ENCODE results near the gene MAML2. TPM values are rescaled to one million over a fixed set of nuclear protein-coding genes. Genes with fewer than 3 reads are reported as not detected.

MAML2 gene
- total and polyA plus RNA-seq, 2 of the 13 experiments (the other 11 are each of a cell fraction or from before 2014, with no cell fraction given) = 2.3 to 25.9 TPM

- TF ChIP-seq REST (IDR thresholded peaks at IDR 0.05; ENCODE audit: borderline replicate concordance in 1 of 2, low read depth in 1 of 2, low read length in 2 of 2) (no peak), HMGXB3 (CRISPR knock-in tag; IDR thresholded peaks at IDR 0.05; ENCODE audit: borderline replicate concordance) (0 out of 2 replicates have a peak, but pooled peaks have one; percentile 26), FOXJ3 (CRISPR knock-in tag; IDR thresholded peaks at IDR 0.05; ENCODE audit: borderline replicate concordance) (peak; percentile 75; the same call in 1 of the 2 replicates), FOXP1 (IDR thresholded peaks at IDR 0.05) (peak; percentile 97), FOXP1 (CRISPR knock-in tag; IDR thresholded peaks at IDR 0.05) (peak; percentile 99), CEBPB (IDR thresholded peaks at IDR 0.05; ENCODE audit: borderline replicate concordance, low read depth, low read length) (peak; percentile 82), AHDC1 (CRISPR knock-in tag; IDR thresholded peaks at IDR 0.05; ENCODE audit: borderline replicate concordance) (peak; percentile 71; the same call in 1 of the 2 replicates), PAWR (CRISPR knock-in tag; IDR thresholded peaks at IDR 0.05; ENCODE audit: borderline replicate concordance) (no peak), TBX3 (IDR thresholded peaks at IDR 0.05; ENCODE audit: borderline replicate concordance) (peak; percentile 97), HOMEZ (CRISPR knock-in tag; IDR thresholded peaks at IDR 0.05; ENCODE audit: low read depth) (peak; percentile 67; the same call in 1 of the 2 replicates), KMT2A (CRISPR knock-in tag; IDR thresholded peaks at IDR 0.05) (peak; percentile 21; the same call in 1 of the 2 replicates), GABPA (IDR thresholded peaks at IDR 0.05; ENCODE audit: low read depth, low read length) (no peak), GABPA (CRISPR knock-in tag; IDR thresholded peaks at IDR 0.05; ENCODE audit: low read depth) (peak; percentile 51), PHF21A (CRISPR knock-in tag; IDR thresholded peaks at IDR 0.05) (peak; percentile 59)
These were observed 10.7 kb downstream of the MAML2 start (continued) for GRCh38 chr11:96332126-96332771.
